ENCODE results near the gene ALKBH4.

DNA sequence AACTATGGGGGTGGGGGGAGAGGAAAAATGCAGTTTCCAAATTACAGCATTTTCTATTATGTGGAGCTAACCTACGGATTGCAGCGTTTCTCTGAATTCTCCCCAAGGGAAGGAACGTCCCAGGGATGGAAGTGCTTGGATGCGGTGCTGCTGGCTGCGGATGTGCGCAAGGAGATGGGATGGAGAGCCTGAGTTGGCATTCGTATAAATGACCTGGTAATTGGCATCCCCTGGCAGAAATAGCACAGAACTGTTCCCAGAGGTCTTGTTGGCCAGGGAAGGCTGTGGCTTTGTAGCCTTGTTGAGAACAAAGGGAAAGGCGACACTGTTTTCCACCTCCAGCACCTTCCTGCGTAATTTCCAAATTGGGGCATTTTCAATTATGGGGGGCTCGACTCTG is 28.5 kb downstream of the ALKBH4 start:
- TF ChIP-seq, protein P1, sequence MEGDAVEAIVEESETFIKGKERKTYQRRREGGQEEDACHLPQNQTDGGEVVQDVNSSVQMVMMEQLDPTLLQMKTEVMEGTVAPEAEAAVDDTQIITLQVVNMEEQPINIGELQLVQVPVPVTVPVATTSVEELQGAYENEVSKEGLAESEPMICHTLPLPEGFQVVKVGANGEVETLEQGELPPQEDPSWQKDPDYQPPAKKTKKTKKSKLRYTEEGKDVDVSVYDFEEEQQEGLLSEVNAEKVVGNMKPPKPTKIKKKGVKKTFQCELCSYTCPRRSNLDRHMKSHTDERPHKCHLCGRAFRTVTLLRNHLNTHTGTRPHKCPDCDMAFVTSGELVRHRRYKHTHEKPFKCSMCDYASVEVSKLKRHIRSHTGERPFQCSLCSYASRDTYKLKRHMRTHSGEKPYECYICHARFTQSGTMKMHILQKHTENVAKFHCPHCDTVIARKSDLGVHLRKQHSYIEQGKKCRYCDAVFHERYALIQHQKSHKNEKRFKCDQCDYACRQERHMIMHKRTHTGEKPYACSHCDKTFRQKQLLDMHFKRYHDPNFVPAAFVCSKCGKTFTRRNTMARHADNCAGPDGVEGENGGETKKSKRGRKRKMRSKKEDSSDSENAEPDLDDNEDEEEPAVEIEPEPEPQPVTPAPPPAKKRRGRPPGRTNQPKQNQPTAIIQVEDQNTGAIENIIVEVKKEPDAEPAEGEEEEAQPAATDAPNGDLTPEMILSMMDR (IDR thresholded peaks at IDR 0.05): no peak
- no peak for TF ChIP-seq POLR2A (IDR thresholded peaks at IDR 0.05)

Data from right lobe of liver (tissue), 4 donors.